ENCODE data around the gene DPP6.
"Not testable (repeated sequence)": the region's sequence is repeated elsewhere in the genome, so short reads cannot be mapped to it uniquely, and the experiment has no call there.

DNA sequence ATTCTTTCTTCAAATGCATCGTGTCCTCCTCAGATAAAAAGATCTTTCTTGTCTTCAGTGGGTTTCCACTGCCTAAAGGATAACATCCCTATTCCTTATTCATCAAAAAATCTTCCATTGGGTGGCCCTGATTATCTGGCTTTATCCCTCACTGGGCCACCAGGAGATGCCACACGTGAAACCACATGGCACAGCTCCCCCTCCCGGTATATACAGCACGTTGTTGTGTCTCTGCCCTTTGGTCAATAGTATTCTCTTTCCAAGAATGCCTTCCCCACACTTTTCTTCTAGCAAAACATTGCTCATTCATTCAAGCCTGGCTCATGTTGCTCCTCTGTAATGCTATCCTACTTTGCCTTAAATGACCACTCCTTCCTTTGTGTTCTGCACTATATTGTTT, 80.4 kb downstream of the DPP6 start:
- TF ChIP-seq, protein P1, sequence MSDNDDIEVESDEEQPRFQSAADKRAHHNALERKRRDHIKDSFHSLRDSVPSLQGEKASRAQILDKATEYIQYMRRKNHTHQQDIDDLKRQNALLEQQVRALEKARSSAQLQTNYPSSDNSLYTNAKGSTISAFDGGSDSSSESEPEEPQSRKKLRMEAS (CRISPR knock-in tag; IDR thresholded peaks at IDR 0.05): not testable (repeated sequence)
- not testable (repeated sequence) for TF ChIP-seq TCF7 (CRISPR knock-in tag; IDR thresholded peaks at IDR 0.05; ENCODE audit: low read depth); TEAD4 (CRISPR knock-in tag; IDR thresholded peaks at IDR 0.05); MXD4 (CRISPR knock-in tag; IDR thresholded peaks at IDR 0.05; ENCODE audit: borderline replicate concordance); FOXJ3 (CRISPR knock-in tag; IDR thresholded peaks at IDR 0.05; ENCODE audit: borderline replicate concordance); MYBL2 (CRISPR knock-in tag; IDR thresholded peaks at IDR 0.05)
- TF ChIP-seq, protein P2, sequence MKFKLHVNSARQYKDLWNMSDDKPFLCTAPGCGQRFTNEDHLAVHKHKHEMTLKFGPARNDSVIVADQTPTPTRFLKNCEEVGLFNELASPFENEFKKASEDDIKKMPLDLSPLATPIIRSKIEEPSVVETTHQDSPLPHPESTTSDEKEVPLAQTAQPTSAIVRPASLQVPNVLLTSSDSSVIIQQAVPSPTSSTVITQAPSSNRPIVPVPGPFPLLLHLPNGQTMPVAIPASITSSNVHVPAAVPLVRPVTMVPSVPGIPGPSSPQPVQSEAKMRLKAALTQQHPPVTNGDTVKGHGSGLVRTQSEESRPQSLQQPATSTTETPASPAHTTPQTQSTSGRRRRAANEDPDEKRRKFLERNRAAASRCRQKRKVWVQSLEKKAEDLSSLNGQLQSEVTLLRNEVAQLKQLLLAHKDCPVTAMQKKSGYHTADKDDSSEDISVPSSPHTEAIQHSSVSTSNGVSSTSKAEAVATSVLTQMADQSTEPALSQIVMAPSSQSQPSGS (CRISPR knock-in tag; IDR thresholded peaks at IDR 0.05; ENCODE audit: borderline replicate concordance, low read depth): not testable (repeated sequence)
- TF ChIP-seq, protein P3, sequence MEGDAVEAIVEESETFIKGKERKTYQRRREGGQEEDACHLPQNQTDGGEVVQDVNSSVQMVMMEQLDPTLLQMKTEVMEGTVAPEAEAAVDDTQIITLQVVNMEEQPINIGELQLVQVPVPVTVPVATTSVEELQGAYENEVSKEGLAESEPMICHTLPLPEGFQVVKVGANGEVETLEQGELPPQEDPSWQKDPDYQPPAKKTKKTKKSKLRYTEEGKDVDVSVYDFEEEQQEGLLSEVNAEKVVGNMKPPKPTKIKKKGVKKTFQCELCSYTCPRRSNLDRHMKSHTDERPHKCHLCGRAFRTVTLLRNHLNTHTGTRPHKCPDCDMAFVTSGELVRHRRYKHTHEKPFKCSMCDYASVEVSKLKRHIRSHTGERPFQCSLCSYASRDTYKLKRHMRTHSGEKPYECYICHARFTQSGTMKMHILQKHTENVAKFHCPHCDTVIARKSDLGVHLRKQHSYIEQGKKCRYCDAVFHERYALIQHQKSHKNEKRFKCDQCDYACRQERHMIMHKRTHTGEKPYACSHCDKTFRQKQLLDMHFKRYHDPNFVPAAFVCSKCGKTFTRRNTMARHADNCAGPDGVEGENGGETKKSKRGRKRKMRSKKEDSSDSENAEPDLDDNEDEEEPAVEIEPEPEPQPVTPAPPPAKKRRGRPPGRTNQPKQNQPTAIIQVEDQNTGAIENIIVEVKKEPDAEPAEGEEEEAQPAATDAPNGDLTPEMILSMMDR (IDR thresholded peaks at IDR 0.05): not testable (repeated sequence)
